Right forelimb (tissue), 1 donor: ENCODE measurements around the gene POLL.
A peak's percentile ranks its signal among the peaks of the same experiment; 100 is the strongest.
"Not testable (repeated sequence)": the region's sequence is repeated elsewhere in the genome, so short reads cannot be mapped to it uniquely, and the experiment has no call there.

Experiments
- DNase-seq: peaks from one replicate; pipeline ENCODE4 v3.0.0-alpha.2; 2018

Gene POLL

DNA sequence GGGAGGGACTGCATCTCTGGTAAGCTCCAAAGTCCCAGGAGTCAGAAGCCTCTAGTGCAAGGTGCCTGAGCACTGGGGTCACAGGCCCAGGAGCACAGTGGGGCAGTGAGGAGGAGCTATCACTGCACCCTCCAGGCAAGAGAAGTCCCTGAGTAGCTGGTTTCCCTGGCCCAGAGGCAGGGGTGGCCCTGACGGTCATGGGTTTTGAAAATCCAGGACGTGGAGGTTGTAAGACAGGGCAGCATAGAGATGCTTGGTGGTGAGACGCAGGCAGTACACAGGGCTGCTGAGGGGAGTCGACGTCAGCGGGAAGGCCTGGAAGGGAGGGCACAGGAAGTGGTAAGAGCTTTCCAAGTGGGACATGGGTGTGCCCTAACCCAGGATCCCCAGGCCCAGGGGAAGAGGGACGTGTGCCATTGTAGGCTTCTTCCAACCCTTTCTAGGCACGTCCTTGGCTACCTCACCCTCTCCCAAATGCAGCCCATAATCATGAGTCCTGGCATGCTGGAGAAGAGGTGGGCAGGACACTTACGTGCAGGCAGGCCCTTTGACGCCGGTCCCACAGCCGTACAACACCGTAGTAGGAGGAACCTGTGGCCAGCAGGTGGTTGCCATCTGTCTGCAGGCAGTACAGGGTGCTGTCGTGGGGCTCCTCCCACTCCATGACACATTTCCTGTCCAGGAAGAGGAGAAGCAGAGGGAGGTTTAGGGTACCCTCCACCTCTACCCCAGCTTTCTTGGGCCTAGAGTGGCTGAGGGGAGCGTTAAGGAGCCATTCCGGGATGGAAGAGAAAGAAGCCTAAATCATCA lies 23.2 kb upstream of the POLL start:
- DNase-seq, result no peak

GRCh38 chr10:101609481-101609880 lies 21.4 kb upstream of the POLL start:
- no peak for DNase-seq

DNA sequence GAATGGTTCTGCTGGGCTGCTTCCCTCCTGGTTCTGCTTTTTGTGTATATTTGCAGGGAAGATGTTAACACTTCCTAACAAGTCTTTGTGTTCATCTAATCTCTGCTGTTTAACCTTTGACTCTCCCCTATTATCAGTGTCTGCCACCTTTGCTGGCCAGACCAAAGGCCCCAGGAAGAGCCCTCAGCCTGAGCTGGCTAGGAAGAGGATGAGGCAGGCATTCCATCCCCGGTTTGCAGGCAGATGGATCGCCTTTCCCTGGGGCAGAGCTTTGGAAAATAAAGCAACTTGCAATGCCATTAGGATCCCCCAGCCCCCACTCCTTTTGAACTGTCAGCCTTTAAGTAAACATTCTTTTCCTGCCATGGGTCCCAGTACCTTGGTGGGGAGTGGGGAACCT lies 19.1 kb upstream of the POLL start:
- no peak for DNase-seq

DNA sequence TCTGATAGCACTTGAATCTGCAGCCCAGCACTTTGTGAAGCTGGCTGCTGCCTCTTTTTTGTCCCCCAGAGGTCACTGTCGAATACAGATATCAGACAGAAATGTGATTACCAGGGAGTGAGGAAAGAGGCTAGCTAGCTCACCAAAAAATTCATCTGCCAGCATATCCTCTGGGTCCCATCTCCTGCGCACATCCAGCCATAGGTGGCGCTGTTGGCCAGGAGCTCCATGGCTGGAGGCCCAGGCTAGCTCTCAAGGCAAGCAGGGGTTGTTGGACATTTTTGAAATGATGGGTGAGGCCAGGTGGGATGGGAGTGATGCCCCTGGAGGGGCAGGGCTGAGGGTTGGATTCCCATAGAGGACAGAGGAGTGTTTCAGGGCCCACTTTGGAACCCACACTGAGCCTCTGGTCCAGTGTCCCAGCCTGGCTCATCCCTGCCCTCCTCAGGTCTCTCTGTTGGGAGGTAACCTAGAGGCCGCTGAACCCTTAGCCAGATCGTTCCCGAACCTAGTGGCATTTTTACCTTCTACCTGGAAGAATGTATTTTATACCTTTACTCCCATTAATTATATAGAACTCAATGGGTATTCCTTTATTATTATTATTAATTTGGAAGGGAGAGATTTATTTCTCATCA lies 14.8 kb upstream of the POLL start:
- DNase-seq, result peak; percentile 77

DNA sequence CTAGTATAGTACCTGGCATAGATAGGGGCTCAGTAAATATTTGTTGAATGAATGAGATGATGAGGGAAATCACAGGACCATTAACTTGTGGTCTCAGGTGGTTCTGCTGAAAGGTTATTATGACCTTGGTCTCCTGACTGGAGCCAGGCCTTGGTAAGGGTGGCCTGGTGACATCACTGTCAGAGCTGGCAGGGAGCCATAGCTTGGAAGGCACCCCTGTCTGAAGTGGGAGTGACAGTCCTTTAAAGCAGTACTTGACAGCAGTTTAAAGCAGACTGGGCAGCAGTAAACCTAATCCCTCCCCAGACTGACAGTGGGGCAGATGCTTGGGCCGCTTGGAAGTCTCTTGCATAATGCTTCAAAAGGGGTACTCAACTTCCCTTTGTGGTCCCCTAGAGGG lies 13.5 kb upstream of the POLL start:
- no peak for DNase-seq

DNA sequence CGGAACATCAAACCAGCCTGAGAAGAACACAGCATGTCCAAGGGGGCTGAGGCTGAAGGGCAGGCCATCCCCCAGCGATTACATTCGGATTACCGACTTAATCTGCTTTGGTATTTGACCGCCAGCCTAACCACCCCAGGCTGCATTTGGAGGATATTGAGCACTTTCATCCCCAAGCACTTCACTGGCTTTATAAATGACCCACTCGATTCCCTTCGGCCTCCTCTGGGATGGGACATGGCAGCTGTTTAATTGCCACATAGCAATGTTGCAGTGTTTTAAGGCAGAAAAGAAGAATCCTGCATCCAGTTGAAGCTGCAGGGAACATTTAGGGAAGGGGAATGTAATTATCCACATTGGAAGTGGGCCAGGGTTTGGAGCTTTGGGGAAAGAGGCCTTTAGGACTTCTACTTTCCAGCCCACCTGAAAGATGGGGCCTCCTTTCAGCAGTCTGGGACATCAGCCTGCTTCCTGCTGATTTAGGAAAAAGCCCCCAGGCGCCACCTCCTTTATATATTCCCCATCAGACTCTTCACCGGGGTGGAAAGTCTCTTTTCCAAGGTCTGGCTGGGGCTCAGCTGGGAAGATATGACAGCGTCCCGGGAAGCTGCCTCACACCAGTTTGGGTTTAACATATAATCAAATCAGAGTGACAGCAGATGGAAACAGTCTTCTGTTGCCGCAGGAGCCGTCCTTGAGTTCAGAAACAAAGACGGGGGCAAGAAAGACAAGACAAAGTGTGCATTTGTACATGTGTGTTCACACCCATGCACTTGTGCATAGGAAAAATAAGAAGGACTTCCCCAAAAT lies 9.2 kb upstream of the POLL start:
- DNase-seq, result no peak

GRCh38 chr10:101595591-101596433 lies 7.8 kb upstream of the POLL start:
- DNase-seq, result no peak

DNA sequence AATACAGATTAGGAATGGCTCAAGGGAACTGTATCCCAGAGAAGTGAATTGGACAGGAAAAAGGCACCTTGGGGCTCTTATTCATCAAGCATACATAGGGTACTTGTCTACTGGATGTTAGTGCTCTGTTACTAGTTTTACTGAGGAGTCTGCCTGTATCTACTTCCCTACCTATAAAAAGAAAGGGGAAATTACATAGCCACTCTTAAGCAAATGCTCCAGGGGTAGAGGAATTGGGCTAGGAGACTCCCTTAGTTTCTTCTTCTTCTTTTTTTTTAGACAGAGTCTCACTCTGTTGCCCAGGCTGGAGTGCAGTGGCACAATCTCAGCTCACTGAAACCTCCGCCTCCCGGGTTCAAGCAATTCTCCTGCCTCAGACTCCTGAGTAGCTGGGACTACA lies 5.3 kb upstream of the POLL start:
- not testable (repeated sequence) for DNase-seq

DNA sequence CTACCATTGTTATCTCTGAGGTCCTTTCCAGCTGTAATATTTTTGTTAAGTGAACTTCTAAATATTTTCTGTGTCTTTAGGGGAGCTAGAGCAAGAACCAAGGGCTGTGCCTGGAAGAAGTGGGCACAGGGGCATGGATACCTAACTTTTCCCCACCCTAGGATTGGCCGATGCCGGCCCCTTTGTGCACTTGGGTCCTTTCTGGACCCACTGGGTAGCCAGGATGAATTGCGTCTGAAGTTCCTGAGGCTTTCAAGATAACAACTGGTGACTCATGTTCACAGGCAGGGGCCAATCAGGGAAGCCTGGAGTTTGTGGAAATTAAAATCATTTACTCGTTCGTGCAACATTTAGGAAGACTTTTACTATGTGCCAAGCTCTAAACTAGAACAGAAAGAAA lies 822 bp upstream of the POLL start:
- DNase-seq, result no peak

DNA sequence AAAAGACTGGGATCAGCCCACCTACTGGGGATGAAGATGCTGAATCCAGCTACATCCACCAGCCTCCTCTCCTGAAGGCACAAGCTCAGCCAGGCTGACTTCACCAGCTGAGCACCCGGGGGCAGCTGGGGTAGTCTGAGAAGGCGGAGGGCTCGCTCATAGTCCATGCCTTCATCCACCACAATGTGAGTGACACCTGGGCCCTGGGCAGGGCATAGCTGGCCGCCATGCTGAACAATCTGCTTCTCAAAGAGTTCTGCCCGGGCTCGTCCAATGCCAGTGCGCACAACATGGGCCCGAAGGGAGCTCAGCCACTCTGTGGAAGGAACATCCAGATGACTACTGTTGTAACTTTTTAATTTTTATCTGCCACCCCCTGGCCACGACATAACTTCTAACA lies 2.2 kb downstream of the POLL start:
- DNase-seq, result no peak

GRCh38 chr10:101580486-101581399 lies 7.3 kb downstream of the POLL start:
- DNase-seq, result no peak

- DNase-seq, result no peak
These were observed 8.6 kb downstream of the POLL start for GRCh38 chr10:101579516-101579870.

GRCh38 chr10:101578803-101579515 lies 9.1 kb downstream of the POLL start:
- DNase-seq, result no peak

GRCh38 chr10:101578192-101578591 lies 9.9 kb downstream of the POLL start:
- no peak for DNase-seq

DNA sequence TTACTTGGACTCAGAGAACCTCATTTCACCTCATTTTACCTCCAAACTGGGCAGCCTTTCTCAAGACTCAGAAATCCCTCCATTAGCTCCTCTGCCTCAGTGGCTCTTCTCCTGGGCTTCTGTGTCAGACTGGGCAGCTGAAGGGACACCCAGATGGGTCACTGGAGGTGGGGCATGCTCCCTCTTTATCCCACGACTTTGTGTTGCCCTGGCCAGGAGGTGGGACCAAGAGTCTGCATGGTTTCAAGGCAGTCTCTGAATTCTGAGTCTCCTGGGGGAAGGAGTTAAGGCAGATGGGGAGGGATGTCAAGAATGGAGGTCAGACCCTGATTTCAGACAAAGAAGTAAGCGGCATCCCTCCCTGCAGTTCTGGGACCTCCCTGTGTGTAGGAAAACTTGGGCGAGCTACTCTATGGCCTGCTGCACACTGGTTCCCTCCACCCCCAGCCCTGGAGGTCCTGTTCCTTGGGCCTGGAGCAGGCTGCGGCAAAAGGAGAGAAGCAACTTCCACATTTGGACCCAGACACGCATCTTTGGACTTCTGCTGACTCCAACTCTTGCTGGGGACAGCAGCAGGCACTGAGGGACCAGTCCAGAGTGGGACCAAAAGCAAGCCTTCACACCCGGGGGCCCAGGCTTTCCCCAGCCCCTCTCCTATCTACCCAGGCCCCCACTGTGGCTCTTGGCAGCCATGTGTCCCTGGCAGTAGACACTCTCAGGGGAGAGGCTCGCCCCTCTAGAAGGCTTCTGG lies 10.8 kb downstream of the POLL start:
- no peak for DNase-seq

DNA sequence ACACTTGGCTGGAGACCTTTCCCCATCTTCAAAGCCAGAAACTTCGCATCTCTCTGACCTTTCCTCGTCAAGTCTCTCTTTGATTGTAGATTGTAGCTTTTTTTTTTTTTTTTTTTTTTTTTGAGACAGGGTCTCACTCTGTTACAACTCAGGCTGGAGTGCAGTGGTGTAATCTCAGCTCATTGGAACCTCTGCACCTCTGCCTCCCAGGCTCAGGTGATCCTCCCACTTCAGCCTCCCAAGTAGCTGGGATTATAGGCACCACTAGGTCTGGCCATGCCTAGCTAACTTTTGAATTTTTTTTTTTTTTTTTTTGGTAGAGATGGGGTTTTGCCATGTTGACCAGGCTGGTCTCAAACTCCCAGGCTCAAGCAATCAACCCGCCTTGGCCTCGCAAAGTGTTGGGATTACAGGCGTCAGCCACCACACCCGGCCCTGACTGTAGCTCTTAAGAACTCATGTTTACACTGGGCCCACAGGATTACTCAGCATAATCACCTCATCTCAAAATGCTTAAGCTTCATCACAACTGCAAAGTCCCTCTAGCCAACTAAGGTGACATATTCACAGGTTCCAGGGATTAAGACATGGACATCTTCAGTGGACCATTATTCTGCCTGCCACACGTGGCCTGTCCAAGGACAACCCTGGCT lies 11.7 kb downstream of the POLL start:
- DNase-seq, result no peak

GRCh38 chr10:101575580-101576210 lies 12.4 kb downstream of the POLL start:
- DNase-seq, result no peak

GRCh38 chr10:101575091-101575490 lies 13.0 kb downstream of the POLL start:
- no peak for DNase-seq
